Ovary (tissue), 9 donors: ENCODE measurements around the gene CYB5A. TPM values are rescaled to one million over a fixed set of nuclear protein-coding genes. Genes with fewer than 3 reads are reported as not detected.

Source experiments
- DNase-seq, 5 donors: peaks; one replicate each; pipeline ENCODE4 v3.0.0-alpha.2; 2019 to 2020
- H3K27ac ChIP-seq, 2 donors: fragments of 200-600 bp; one replicate each; pipeline versions ENCODE4 v1.5.1 to v1.8.0; 2019 to 2022
- H3K27me3 ChIP-seq: fragments of 200-600 bp; one replicate; pipeline ENCODE4 v1.8.0; 2022
- H3K36me3 ChIP-seq: fragments of 200-600 bp; sonication (generic); one replicate; pipeline ENCODE4 v1.5.1; 2019
- H3K4me1 ChIP-seq: one replicate; pipeline ENCODE4 v1.8.1; 2013; ENCODE audit warnings: mild to moderate bottlenecking, moderate library complexity; ENCODE audit not compliant: insufficient read depth
- H3K4me3 ChIP-seq: fragments of 200-600 bp; sonication (generic); one replicate; pipeline ENCODE4 v1.5.1; 2017
- H3K9me3 ChIP-seq, 2 donors: fragments of 200-600 bp in 1 of 2; sonication (generic) in 1 of 2; one replicate each; pipeline versions ENCODE4 v1.5.1 to v1.8.1; 2013 to 2019; ENCODE audit warnings: mild to moderate bottlenecking in 1 of 2, moderate library complexity in 1 of 2
- EP300 ChIP-seq: sonication (generic); formaldehyde crosslinking; IDR thresholded peaks from one replicate; pipeline ENCODE4 v1.6.1; 2017; ENCODE audit warnings: antibody characterized with exemption
- POLR2A ChIP-seq: fragments of 450-650 bp; IDR thresholded peaks from one replicate; pipeline ENCODE4 v1.6.1; 2017; ENCODE audit warnings: antibody characterized with exemption, mild to moderate bottlenecking, moderate library complexity
- WGBS, 3 donors: extraction: QIAGEN DNeasy Blood & Tissue Kit in 1 of 3; methylation state at CpG; one replicate each; pipeline versions ENCODE4 v1.1.5 to v1.1.7; 2013 to 2017; 5-methylcytosine and 5-hydroxymethylcytosine counted together
- intact Hi-C, 4 donors: fragments of 100-400 bp; cut with DNase I; formaldehyde crosslinking; loops; one replicate each; pipeline versions ENCODE4 v1.11.0 to v1.15.1; 2022 to 2023
- polyA plus RNA-seq, 2 donors: library from polyadenylated mRNA; stranded (reverse); fragments of 200-250 nt in 1 of 2; fragments of 350-450 nt in 1 of 2; fragmentation: Illumina TruSeq in 1 of 2; extraction: RNeasy Lipid Tissue Mini Kit (QIAGEN cat#74804) in 1 of 2; gene quantifications; one replicate each; pipeline ENCODE4 v1.2.3, GENCODE V29; 2013 to 2014
- total RNA-seq, 7 donors: library from RNA; depleted of rRNA in 2 of 7; stranded (reverse); fragments of >200 nt in 2 of 7; fragmentation: NEBNext Ultra II Directional in 3 of 7; extraction: Animal tissue kit (Norgen Biotek cat#: 25700) in 3 of 7; gene quantifications; one replicate each; pipeline versions ENCODE4 v1.1.0 to v1.2.4, GENCODE V29; 2016 to 2023
- TF ChIP-seq, protein P1 (sequence below), 3 donors: fragments of 450-650 bp in 2 of 3; fragments of 200-600 bp in 1 of 3; IDR thresholded peaks; one replicate each; pipeline versions ENCODE4 v1.5.1 to v1.8.0; 2016 to 2022; ENCODE audit warnings: antibody characterized with exemption in 3 of 3, mild to moderate bottlenecking in 1 of 3
- donor health status: DM: no; HTN: no; CAD: no; lungs with moderate emphysema.
- donor health status: DM: no; HTN: no; CAD: no.
- donor health status: Bipolar disorder and iron deficiency.
- donor health status: DM: yes; HTN: yes; CAD: no.
- donor health status: DM: no; HTN: no; CAD: no.
- donor health status: DM: yes; HTN: yes; CAD: no.

The CYB5A gene
- total and polyA plus RNA-seq, 9 donors, result 158 to 454 (median 293) TPM

DNA sequence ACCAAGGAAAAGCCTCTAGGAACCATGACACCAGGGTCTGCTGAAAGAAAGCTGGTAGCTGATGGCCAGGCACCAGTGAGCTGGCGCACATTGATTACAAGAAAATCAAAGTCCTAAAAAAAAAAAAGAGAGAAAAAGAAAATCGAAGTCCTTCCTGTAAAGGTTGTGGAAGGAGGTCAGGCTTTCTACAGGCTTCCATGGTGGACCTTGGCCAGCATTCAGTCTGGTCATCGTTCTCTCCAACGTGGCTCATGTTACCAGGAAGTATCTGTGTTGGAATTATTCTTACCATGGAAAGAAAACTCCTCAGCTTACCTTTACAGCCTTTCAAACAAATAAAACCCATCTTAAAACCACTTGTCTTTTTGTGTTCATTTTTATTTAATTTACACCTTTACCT is 65.6 kb downstream of the CYB5A start:
- TF ChIP-seq, protein P1, sequence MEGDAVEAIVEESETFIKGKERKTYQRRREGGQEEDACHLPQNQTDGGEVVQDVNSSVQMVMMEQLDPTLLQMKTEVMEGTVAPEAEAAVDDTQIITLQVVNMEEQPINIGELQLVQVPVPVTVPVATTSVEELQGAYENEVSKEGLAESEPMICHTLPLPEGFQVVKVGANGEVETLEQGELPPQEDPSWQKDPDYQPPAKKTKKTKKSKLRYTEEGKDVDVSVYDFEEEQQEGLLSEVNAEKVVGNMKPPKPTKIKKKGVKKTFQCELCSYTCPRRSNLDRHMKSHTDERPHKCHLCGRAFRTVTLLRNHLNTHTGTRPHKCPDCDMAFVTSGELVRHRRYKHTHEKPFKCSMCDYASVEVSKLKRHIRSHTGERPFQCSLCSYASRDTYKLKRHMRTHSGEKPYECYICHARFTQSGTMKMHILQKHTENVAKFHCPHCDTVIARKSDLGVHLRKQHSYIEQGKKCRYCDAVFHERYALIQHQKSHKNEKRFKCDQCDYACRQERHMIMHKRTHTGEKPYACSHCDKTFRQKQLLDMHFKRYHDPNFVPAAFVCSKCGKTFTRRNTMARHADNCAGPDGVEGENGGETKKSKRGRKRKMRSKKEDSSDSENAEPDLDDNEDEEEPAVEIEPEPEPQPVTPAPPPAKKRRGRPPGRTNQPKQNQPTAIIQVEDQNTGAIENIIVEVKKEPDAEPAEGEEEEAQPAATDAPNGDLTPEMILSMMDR (IDR thresholded peaks at IDR 0.05), result no peak
- no peak for TF ChIP-seq POLR2A
- no peak for TF ChIP-seq EP300
- no peaks in the 10 kb centered on the region for H3K36me3 ChIP-seq
- intact Hi-C loops, result no loop called here
- no peak overlapping the region for H3K27ac ChIP-seq
- peaks cover 10% of the 10 kb centered on the region for H3K4me1 ChIP-seq
- H3K9me3 ChIP-seq, result no peaks in the 10 kb centered on the region
- no peak overlapping the region for H3K4me3 ChIP-seq
- DNase-seq, result no peak
- H3K27me3 ChIP-seq, result no peaks in the 10 kb centered on the region
- 35 to 47% (median 36%) methylated on average over 4 of the region's 4 CpGs for WGBS, 3 donors

DNA sequence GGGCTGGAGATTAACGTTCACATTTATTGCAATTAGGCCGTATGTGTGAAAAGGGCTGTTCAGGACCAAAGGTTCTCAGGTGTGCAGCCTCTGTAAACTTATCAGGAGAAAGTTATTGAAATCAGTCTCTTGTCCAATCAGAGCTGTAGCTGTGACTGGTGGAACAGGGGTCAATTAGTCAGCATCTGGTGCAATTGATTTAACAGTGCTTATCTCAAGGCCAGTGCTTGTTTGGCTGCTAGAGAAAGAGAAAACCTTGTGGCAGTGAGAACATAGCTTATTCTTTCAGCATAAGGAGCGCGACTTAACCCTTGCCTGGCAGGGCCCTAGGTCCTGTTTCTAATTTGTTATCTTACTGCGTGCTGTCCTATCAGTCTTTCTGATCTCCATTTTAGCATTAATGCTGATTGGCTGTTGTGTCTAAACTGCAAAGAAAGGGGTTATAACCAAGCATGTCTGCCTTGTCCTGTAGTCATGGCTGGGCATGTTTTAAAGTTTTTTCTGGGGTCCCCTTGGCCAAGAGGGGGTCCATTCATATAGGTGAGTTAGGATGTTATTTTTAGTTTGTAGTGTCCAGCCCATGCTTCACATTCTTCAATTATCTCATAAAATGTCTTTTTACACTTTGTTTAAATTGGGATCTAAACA is 66.4 kb downstream of the CYB5A start:
- intact Hi-C loops, result no loop called here
- TF ChIP-seq EP300 (no peak), POLR2A (no peak)
- TF ChIP-seq, protein P1 (IDR thresholded peaks at IDR 0.05), result no peak
- no peak overlapping the region for H3K27ac ChIP-seq
- H3K27me3 ChIP-seq, result no peaks in the 10 kb centered on the region
- 4 to 20% (median 14%) methylated on average over 5 of the region's 5 CpGs for WGBS, 3 donors
- peaks cover 10% of the 10 kb centered on the region for H3K4me1 ChIP-seq
- no peaks in the 10 kb centered on the region for H3K9me3 ChIP-seq
- peak in 1 of 5 donors; percentile 45 for DNase-seq
- no peaks in the 10 kb centered on the region for H3K36me3 ChIP-seq
- H3K4me3 ChIP-seq, result no peak overlapping the region

DNA sequence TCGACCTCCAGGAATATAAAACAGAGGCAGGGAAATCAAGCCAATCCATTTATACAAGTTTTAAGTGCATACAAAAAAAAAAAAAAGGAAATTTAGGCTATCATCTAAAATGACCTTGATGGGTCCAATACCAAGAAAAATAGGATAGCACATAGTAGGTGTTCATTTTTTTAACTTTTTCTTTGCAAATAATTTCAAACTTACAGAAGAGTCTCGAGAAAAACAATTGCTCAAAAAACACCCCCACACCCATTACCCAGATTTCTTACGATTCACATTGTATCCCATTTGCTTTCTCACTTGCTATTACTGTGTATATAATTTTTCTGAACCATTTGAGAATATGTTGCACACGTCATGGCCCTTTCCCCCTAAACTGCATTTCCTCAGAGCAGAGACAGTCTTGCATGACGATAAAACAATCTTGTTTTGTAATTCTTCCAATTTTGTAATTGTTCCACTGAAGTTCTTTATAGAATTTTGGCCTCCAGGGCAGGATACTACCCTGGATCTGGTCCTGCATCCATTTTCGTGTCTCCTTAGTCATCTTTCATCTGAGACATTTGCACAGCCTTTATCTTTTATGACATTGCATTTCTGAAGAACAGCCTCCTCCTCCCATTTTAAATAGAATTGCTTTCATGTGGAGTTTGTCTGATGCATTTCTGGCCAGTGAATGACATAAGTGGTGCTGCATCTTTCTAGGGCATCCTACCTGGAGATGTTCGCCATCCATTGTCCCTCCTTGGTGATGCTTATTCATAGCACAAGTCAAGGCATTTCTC is 68.9 kb downstream of the CYB5A start:
- WGBS, 3 donors, result 67 to 85% (median 79%) methylated on average over 7 of the region's 7 CpGs
- intact Hi-C loops, result no loop called here

DNA sequence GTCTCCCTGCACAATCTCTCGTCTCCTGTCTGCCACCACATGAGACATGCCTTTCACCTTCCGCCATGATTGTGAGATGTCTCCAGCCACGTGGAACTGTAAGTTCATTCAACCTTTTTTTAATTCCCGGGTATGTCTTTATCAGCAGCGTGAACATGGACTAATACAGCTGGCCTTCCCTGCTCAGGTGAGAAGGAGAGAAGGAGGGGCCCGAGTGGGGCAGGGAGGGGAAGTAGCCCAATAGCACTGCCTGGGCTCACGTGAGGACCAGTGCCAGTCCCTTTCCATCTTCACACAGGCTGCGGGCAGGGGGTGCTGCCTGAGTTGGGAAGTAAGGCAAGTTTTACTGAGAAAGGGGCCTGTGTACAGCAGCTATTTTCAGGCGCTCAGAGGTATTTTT is 70.7 kb downstream of the CYB5A start:
- DNase-seq, result no peak
- 91 to 93% (median 91%) methylated on average over 9 of the region's 9 CpGs for WGBS, 3 donors
- H3K27ac ChIP-seq, result no peak overlapping the region
- H3K9me3 ChIP-seq, result no peaks in the 10 kb centered on the region
- H3K4me1 ChIP-seq, result peaks cover 9% of the 10 kb centered on the region
- TF ChIP-seq EP300 (no peak), POLR2A (no peak)
- TF ChIP-seq, protein P1 (IDR thresholded peaks at IDR 0.05), result no peak
- intact Hi-C loops, result no loop called here
- H3K4me3 ChIP-seq, result no peak overlapping the region
- H3K36me3 ChIP-seq, result no peaks in the 10 kb centered on the region
- H3K27me3 ChIP-seq, result no peaks in the 10 kb centered on the region

More for the DNA sequence above, 68.9 kb downstream of the CYB5A start:
- TF ChIP-seq, protein P1 (IDR thresholded peaks at IDR 0.05), result no peak
- TF ChIP-seq EP300, result no peak
- Histone ChIP-seq H3K36me3 (no peaks in the 10 kb centered on the region), H3K27me3 (no peaks in the 10 kb centered on the region), H3K4me3 (no peak overlapping the region), H3K9me3 (no peaks in the 10 kb centered on the region), H3K4me1 (peaks cover 10% of the 10 kb centered on the region), H3K27ac (no peak overlapping the region)
- DNase-seq, result no peak
